ENCODE measurements around the gene MACROD2.

DNA sequence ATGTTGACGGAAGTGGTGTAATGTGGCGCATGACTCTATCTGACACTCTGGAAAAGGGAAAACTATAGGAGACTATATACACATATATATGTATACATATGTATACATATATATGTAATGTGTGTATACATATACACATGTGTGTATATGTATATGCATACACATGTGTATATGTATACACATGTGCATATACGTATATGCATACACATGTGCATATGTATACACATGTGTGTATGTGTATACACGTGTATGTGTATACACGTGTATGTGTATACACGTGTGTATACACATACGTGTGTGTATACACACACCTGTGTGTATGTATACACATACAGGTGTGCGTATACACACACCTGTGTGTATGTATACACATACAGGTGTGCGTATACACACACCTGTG lies 1025.5 kb downstream of the MACROD2 start:
- TF ChIP-seq CTCF (IDR thresholded peaks at IDR 0.05) (no peak), POLR2A (IDR thresholded peaks at IDR 0.05) (no peak)
